Activated CD4-positive, alpha-beta T cell treated with anti-CD3 and anti-CD28 coated beads, Interleukin-2, Interleukin-6, amounts not matched to agents 100 ng/mL and 50 ng/mL, durations not matched to agents 16 hours and 8 hours (primary cell): ENCODE data around the gene MARK3.

Experiments used
- DNase-seq: peaks from one replicate; pipeline ENCODE4 v3.0.0-alpha.2; 2020

MARK3 gene

GRCh38 chr14:103540821-103541708, 155.8 kb downstream of the MARK3 start:
- DNase-seq: no peak

GRCh38 chr14:103541709-103542604, 156.7 kb downstream of the MARK3 start:
- no peak for DNase-seq

- no peak for DNase-seq
Measured at GRCh38 chr14:103542605-103543088, 157.4 kb downstream of the MARK3 start.

GRCh38 chr14:103543140-103543539, 157.9 kb downstream of the MARK3 start:
- no peak for DNase-seq

- DNase-seq: no peak
Measured at GRCh38 chr14:103543721-103544387, 158.6 kb downstream of the MARK3 start.

- DNase-seq: no peak
Measured at GRCh38 chr14:103544388-103545218, 159.4 kb downstream of the MARK3 start.

GRCh38 chr14:103545219-103545914, 160.2 kb downstream of the MARK3 start:
- DNase-seq: no peak

- DNase-seq: no peak
Measured at GRCh38 chr14:103545915-103546651, 160.9 kb downstream of the MARK3 start.

GRCh38 chr14:103546652-103547454, 161.6 kb downstream of the MARK3 start:
- DNase-seq: peak; percentile 82

- DNase-seq: no peak
Measured at GRCh38 chr14:103547455-103547940, 162.3 kb downstream of the MARK3 start.

- DNase-seq: no peak
Measured at GRCh38 chr14:103547941-103548462, 162.8 kb downstream of the MARK3 start.

GRCh38 chr14:103548463-103549351, 163.5 kb downstream of the MARK3 start:
- DNase-seq: no peak

GRCh38 chr14:103549361-103550311, 164.4 kb downstream of the MARK3 start:
- DNase-seq: no peak

GRCh38 chr14:103550451-103551337, 165.5 kb downstream of the MARK3 start:
- no peak for DNase-seq

GRCh38 chr14:103551338-103551762, 166.1 kb downstream of the MARK3 start:
- DNase-seq: no peak
